Mucosa of gallbladder (tissue), 1 donor: ENCODE data around the gene LBH. TPM values are rescaled to one million over a fixed set of nuclear protein-coding genes. Genes with fewer than 3 reads are reported as not detected.

Source experiments
- DNase-seq: peaks from one replicate; pipeline ENCODE4 v3.0.0-alpha.2; 2020; ENCODE audit warnings: low spot score
- total RNA-seq: library from RNA; stranded (reverse); gene quantifications from one replicate; pipeline ENCODE4 v1.2.1, GENCODE V29; 2021
- donor health status: DM: no; HTN: no; CAD: no.

The LBH gene
- total RNA-seq, 1 donor from 2014 or later, result 114 TPM

DNA sequence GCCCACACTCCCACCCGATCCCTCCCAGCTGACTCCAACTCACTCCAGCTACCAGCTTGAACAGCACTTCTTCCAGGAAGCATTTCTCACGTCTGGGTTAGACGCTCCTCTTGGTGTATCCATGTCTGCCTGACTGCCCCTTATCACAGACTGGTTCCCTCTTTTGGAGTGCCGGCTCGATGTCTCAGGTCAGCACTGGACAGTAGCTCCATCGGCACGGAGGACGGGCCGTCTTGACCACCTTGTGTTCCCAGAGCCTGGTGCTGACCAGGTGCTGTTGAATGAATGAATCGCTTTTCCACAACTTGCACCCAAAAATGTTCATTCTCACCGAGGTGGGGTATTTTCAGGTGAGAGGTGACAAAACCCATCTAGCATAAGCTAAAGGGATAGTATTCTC lies 71.8 kb downstream of the LBH start:
- no peak for DNase-seq

DNA sequence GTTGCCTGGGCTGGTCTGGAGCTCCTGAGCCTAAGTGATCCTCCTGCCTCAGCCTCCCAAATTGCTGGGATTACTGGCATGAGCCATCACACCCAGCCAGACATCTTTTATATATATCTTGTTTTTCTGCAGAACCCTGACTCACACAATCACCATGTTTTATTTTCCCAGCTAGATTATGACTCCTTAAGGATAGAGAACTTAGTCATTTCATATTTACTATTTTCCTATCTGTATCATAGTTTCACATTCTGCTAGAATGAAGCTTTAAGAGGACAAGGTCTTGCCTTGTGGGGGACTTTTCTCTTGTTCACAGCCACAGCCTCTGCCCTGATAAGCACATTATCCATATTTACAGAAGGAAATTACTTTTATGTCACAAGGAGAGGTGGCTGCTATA lies 73.9 kb downstream of the LBH start:
- DNase-seq, result no peak

DNA sequence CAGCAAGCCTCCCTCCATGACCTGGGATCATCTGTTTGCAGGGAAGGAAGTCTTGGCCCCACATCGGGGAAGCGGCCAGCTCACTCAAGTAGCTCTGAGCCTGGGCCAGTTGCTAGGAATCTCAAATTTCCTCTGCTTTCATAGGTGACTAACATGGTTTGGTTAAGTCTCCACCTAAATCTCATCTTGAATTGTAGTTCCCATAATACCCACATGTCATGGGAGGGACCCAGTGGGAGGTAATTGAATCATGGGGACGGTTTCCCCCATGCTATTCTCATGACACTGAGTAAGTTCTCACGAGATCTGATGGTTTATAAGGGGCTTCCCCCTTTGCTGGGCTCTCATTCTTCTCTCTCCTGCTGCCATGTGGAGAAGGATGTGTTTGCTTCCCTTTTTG lies 75.2 kb downstream of the LBH start:
- no peak for DNase-seq

DNA sequence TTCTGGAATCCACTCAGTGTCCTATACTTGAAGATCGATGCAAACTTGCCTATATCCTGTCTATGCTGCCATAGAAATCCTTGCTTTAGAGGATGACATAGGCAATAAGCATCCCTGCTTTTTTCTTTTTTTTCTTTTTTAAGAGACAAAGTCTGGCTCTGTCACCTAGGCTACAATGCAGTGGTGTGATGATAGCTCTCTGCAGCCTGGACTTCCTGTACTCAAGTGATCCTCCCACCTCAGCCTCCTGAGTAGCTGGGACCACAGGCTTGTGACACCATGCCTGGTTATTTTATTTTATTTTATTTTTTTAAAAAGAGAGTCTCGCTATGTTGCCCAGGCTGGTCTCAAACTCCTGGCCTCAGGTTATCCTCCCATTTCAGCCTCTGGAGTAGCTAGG lies 76.9 kb downstream of the LBH start:
- DNase-seq, result no peak

Other genes starting within 250 kb of the LBH start
- 133 TPM for gene YPEL5, start 84.5 kb upstream of the LBH start, total RNA-seq
- gene LCLAT1, start 215.7 kb downstream of the LBH start, total RNA-seq, result 40.7 TPM